ENCODE results near the gene SESN2.

Gene SESN2

GRCh38 chr1:28233264-28233606 is 26.1 kb upstream of the SESN2 start:
- Histone ChIP-seq H3K27ac (ENCODE audit: low read length) (peak overlapping the region; percentile 51), H3K4me3 (ENCODE audit: low read depth in 1 of 2, low read length in 2 of 2) (peak overlapping the region; percentile 80 to 87; a peak in 3 of 4 replicates), H3K79me2 (ENCODE audit: insufficient read depth, low read length) (peaks cover 81% of the 10 kb centered on the region), H3K9me3 (ENCODE audit: insufficient read depth, low read length, severe bottlenecking) (no peaks in the 10 kb centered on the region), H4K20me1 (ENCODE audit: insufficient read depth, low read length) (peaks cover 9% of the 10 kb centered on the region), H3K4me1 (ENCODE audit: insufficient read depth, low read length) (peaks cover 56% of the 10 kb centered on the region), H3K36me3 (ENCODE audit: insufficient read depth, low read length) (peaks cover 40% of the 10 kb centered on the region), H3K9ac (ENCODE audit: low read depth, low read length) (peak overlapping the region; percentile 83), H3K4me2 (ENCODE audit: insufficient read depth, low read length) (peak overlapping the region; percentile 97), H2AFZ (ENCODE audit: low read depth, low read length) (peak overlapping the region; percentile 90), H3K27me3 (ENCODE audit: insufficient read depth, low read length, poor library complexity) (no peaks in the 10 kb centered on the region)
- no peak for DNase-seq
- TF ChIP-seq CTCF (IDR thresholded peaks at IDR 0.05; ENCODE audit: borderline replicate concordance, extremely low read depth, low read length, poor library complexity, severe bottlenecking) (no peak), EZH2 (IDR thresholded peaks at IDR 0.05; ENCODE audit: borderline replicate concordance, low read depth, low read length, severe bottlenecking) (no peak)
- ATAC-seq (ENCODE audit: insufficient read depth, low read depth) = no peak

- no peaks in the 10 kb centered on the region for H3K9me3 ChIP-seq (ENCODE audit: insufficient read depth, low read length, severe bottlenecking)
- peak within 1 kb of the TSS; percentile 85 for H3K9ac ChIP-seq (ENCODE audit: low read depth, low read length)
- TF ChIP-seq CTCF (IDR thresholded peaks at IDR 0.05; ENCODE audit: borderline replicate concordance, extremely low read depth, low read length, poor library complexity, severe bottlenecking) (peak; percentile 12), EZH2 (IDR thresholded peaks at IDR 0.05; ENCODE audit: borderline replicate concordance, low read depth, low read length, severe bottlenecking) (no peak)
- peak within 1 kb of the TSS; percentile 68 to 77 for H3K4me3 ChIP-seq (ENCODE audit: low read depth in 1 of 2, low read length in 2 of 2)
- peak; percentile 97 for DNase-seq
- peaks cover 54% of the 10 kb centered on the region for H3K79me2 ChIP-seq (ENCODE audit: insufficient read depth, low read length)
- ATAC-seq (ENCODE audit: insufficient read depth, low read depth) = peak; percentile 97
- peak within 1 kb of the TSS; percentile 88 for H3K27ac ChIP-seq (ENCODE audit: low read length)
- peaks cover 4% of the 10 kb centered on the region; the same call in 1 of the 2 replicates for H4K20me1 ChIP-seq (ENCODE audit: insufficient read depth, low read length)
- peaks cover 21% of the 10 kb centered on the region for H3K36me3 ChIP-seq (ENCODE audit: insufficient read depth, low read length)
- H3K4me1 ChIP-seq (ENCODE audit: insufficient read depth, low read length) = peaks cover 47% of the 10 kb centered on the region
- H3K4me2 ChIP-seq (ENCODE audit: insufficient read depth, low read length) = peak within 1 kb of the TSS; percentile 100
- H2AFZ ChIP-seq (ENCODE audit: low read depth, low read length) = peak within 1 kb of the TSS; percentile 96
- no peaks in the 10 kb centered on the region for H3K27me3 ChIP-seq (ENCODE audit: insufficient read depth, low read length, poor library complexity)
These were observed 23.3 kb upstream of the SESN2 start, which contains the start of gene ATP5IF1 for GRCh38 chr1:28235755-28236655. ATP5IF1 (plus strand) TSS chr1:28236124; CDS start chr1:28236184, 60 bp downstream.

GRCh38 chr1:28236656-28237322 is 22.5 kb upstream of the SESN2 start:
- no peak for TF ChIP-seq CTCF (IDR thresholded peaks at IDR 0.05; ENCODE audit: borderline replicate concordance, extremely low read depth, low read length, poor library complexity, severe bottlenecking)
- TF ChIP-seq EZH2 (IDR thresholded peaks at IDR 0.05; ENCODE audit: borderline replicate concordance, low read depth, low read length, severe bottlenecking) = no peak
- peak overlapping the region; percentile 100 for H3K4me2 ChIP-seq (ENCODE audit: insufficient read depth, low read length)
- DNase-seq = no peak
- no peaks in the 10 kb centered on the region for H3K27me3 ChIP-seq (ENCODE audit: insufficient read depth, low read length, poor library complexity)
- H3K36me3 ChIP-seq (ENCODE audit: insufficient read depth, low read length) = peaks cover 21% of the 10 kb centered on the region
- H4K20me1 ChIP-seq (ENCODE audit: insufficient read depth, low read length) = peaks cover 4% of the 10 kb centered on the region; the same call in 1 of the 2 replicates
- H3K27ac ChIP-seq (ENCODE audit: low read length) = peak overlapping the region; percentile 85
- H3K9ac ChIP-seq (ENCODE audit: low read depth, low read length) = peak overlapping the region; percentile 85
- H3K4me3 ChIP-seq (ENCODE audit: low read depth in 1 of 2, low read length in 2 of 2) = peak overlapping the region; percentile 68 to 77
- H3K79me2 ChIP-seq (ENCODE audit: insufficient read depth, low read length) = peaks cover 47% of the 10 kb centered on the region
- no peak for ATAC-seq (ENCODE audit: insufficient read depth, low read depth)
- no peaks in the 10 kb centered on the region for H3K9me3 ChIP-seq (ENCODE audit: insufficient read depth, low read length, severe bottlenecking)
- peak overlapping the region; percentile 95 for H2AFZ ChIP-seq (ENCODE audit: low read depth, low read length)
- H3K4me1 ChIP-seq (ENCODE audit: insufficient read depth, low read length) = peaks cover 39% of the 10 kb centered on the region
